ENCODE measurements around the gene AFP.

AFP gene

GRCh38 chr4:73429826-73430587 is 6.0 kb upstream of the AFP start:
- H3K9ac ChIP-seq (ENCODE audit: low read depth, low read length) = no peak overlapping the region
- H3K4me3 ChIP-seq (ENCODE audit: low read length) = no peak overlapping the region
- no peaks in the 10 kb centered on the region for H3K4me1 ChIP-seq (ENCODE audit: control insufficient read depth, insufficient read depth, low read length)
- no peaks in the 10 kb centered on the region for H3K36me3 ChIP-seq (ENCODE audit: insufficient read depth, low read length)
- H3K9me3 ChIP-seq (replicated peaks; ENCODE audit: low read length) = no peaks in the 10 kb centered on the region
- H3K4me2 ChIP-seq (ENCODE audit: low read length) = no peak overlapping the region
- peaks cover 6% of the 10 kb centered on the region for H3K27me3 ChIP-seq (ENCODE audit: control insufficient read depth, insufficient read depth, low read length)

- Histone ChIP-seq H3K9me3 (replicated peaks; ENCODE audit: low read length) (no peaks in the 10 kb centered on the region), H3K36me3 (ENCODE audit: insufficient read depth, low read length) (no peaks in the 10 kb centered on the region), H3K4me2 (ENCODE audit: low read length) (no peak overlapping the region), H3K9ac (ENCODE audit: low read depth, low read length) (no peak overlapping the region), H3K4me3 (ENCODE audit: low read length) (no peak overlapping the region), H3K27me3 (ENCODE audit: control insufficient read depth, insufficient read depth, low read length) (peaks cover 3% of the 10 kb centered on the region), H3K4me1 (ENCODE audit: control insufficient read depth, insufficient read depth, low read length) (no peaks in the 10 kb centered on the region)
Observed at GRCh38 chr4:73431813-73432168, 4.2 kb upstream of the AFP start.

GRCh38 chr4:73432169-73433000 is 3.6 kb upstream of the AFP start:
- no peak overlapping the region for H3K9ac ChIP-seq (ENCODE audit: low read depth, low read length)
- no peaks in the 10 kb centered on the region for H3K4me1 ChIP-seq (ENCODE audit: control insufficient read depth, insufficient read depth, low read length)
- H3K9me3 ChIP-seq (replicated peaks; ENCODE audit: low read length) = no peaks in the 10 kb centered on the region
- H3K27me3 ChIP-seq (ENCODE audit: control insufficient read depth, insufficient read depth, low read length) = peaks cover 3% of the 10 kb centered on the region
- no peak overlapping the region for H3K4me3 ChIP-seq (ENCODE audit: low read length)
- no peaks in the 10 kb centered on the region for H3K36me3 ChIP-seq (ENCODE audit: insufficient read depth, low read length)
- no peak overlapping the region for H3K4me2 ChIP-seq (ENCODE audit: low read length)

GRCh38 chr4:73433140-73433539 is 2.9 kb upstream of the AFP start:
- Histone ChIP-seq H3K9me3 (replicated peaks; ENCODE audit: low read length) (no peaks in the 10 kb centered on the region), H3K27me3 (ENCODE audit: control insufficient read depth, insufficient read depth, low read length) (peaks cover 3% of the 10 kb centered on the region), H3K4me1 (ENCODE audit: control insufficient read depth, insufficient read depth, low read length) (no peaks in the 10 kb centered on the region), H3K9ac (ENCODE audit: low read depth, low read length) (no peak overlapping the region), H3K4me2 (ENCODE audit: low read length) (no peak overlapping the region), H3K36me3 (ENCODE audit: insufficient read depth, low read length) (no peaks in the 10 kb centered on the region), H3K4me3 (ENCODE audit: low read length) (no peak overlapping the region)

- Histone ChIP-seq H3K4me1 (ENCODE audit: control insufficient read depth, insufficient read depth, low read length) (no peaks in the 10 kb centered on the region), H3K9me3 (replicated peaks; ENCODE audit: low read length) (no peaks in the 10 kb centered on the region), H3K4me3 (ENCODE audit: low read length) (no peak overlapping the region), H3K36me3 (ENCODE audit: insufficient read depth, low read length) (no peaks in the 10 kb centered on the region), H3K4me2 (ENCODE audit: low read length) (no peak overlapping the region), H3K27me3 (ENCODE audit: control insufficient read depth, insufficient read depth, low read length) (peaks cover 3% of the 10 kb centered on the region), H3K9ac (ENCODE audit: low read depth, low read length) (no peak overlapping the region)
Observed at GRCh38 chr4:73434311-73434710, 1.7 kb upstream of the AFP start.

GRCh38 chr4:73436674-73437557 is 895 bp downstream of the AFP start:
- Histone ChIP-seq H3K4me2 (ENCODE audit: low read length) (no peak overlapping the region), H3K9ac (ENCODE audit: low read depth, low read length) (no peak overlapping the region), H3K36me3 (ENCODE audit: insufficient read depth, low read length) (no peaks in the 10 kb centered on the region), H3K4me3 (ENCODE audit: low read length) (no peak overlapping the region), H3K9me3 (replicated peaks; ENCODE audit: low read length) (no peaks in the 10 kb centered on the region), H3K4me1 (ENCODE audit: control insufficient read depth, insufficient read depth, low read length) (no peaks in the 10 kb centered on the region), H3K27me3 (ENCODE audit: control insufficient read depth, insufficient read depth, low read length) (no peaks in the 10 kb centered on the region)

GRCh38 chr4:73437558-73437956 is 1.5 kb downstream of the AFP start:
- Histone ChIP-seq H3K9me3 (replicated peaks; ENCODE audit: low read length) (no peaks in the 10 kb centered on the region), H3K27me3 (ENCODE audit: control insufficient read depth, insufficient read depth, low read length) (no peaks in the 10 kb centered on the region), H3K4me3 (ENCODE audit: low read length) (no peak overlapping the region), H3K4me1 (ENCODE audit: control insufficient read depth, insufficient read depth, low read length) (no peaks in the 10 kb centered on the region), H3K4me2 (ENCODE audit: low read length) (no peak overlapping the region), H3K36me3 (ENCODE audit: insufficient read depth, low read length) (no peaks in the 10 kb centered on the region), H3K9ac (ENCODE audit: low read depth, low read length) (no peak overlapping the region)

GRCh38 chr4:73438048-73438447 is 2.0 kb downstream of the AFP start:
- Histone ChIP-seq H3K4me2 (ENCODE audit: low read length) (no peak overlapping the region), H3K9me3 (replicated peaks; ENCODE audit: low read length) (no peaks in the 10 kb centered on the region), H3K9ac (ENCODE audit: low read depth, low read length) (no peak overlapping the region), H3K4me3 (ENCODE audit: low read length) (no peak overlapping the region), H3K36me3 (ENCODE audit: insufficient read depth, low read length) (no peaks in the 10 kb centered on the region), H3K4me1 (ENCODE audit: control insufficient read depth, insufficient read depth, low read length) (no peaks in the 10 kb centered on the region), H3K27me3 (ENCODE audit: control insufficient read depth, insufficient read depth, low read length) (no peaks in the 10 kb centered on the region)

- no peaks in the 10 kb centered on the region for H3K4me1 ChIP-seq (ENCODE audit: control insufficient read depth, insufficient read depth, low read length)
Observed at GRCh38 chr4:73438582-73439215, 2.7 kb downstream of the AFP start.

GRCh38 chr4:73439445-73439844 is 3.4 kb downstream of the AFP start:
- Histone ChIP-seq H3K4me2 (ENCODE audit: low read length) (no peak overlapping the region), H3K4me3 (ENCODE audit: low read length) (no peak overlapping the region), H3K9me3 (replicated peaks; ENCODE audit: low read length) (no peaks in the 10 kb centered on the region), H3K36me3 (ENCODE audit: insufficient read depth, low read length) (no peaks in the 10 kb centered on the region), H3K9ac (ENCODE audit: low read depth, low read length) (no peak overlapping the region), H3K27me3 (ENCODE audit: control insufficient read depth, insufficient read depth, low read length) (no peaks in the 10 kb centered on the region), H3K4me1 (ENCODE audit: control insufficient read depth, insufficient read depth, low read length) (no peaks in the 10 kb centered on the region)

More at GRCh38 chr4:73438582-73439215, 2.7 kb downstream of the AFP start:
- Histone ChIP-seq H3K4me3 (ENCODE audit: low read length) (no peak overlapping the region), H3K9me3 (replicated peaks; ENCODE audit: low read length) (no peaks in the 10 kb centered on the region), H3K36me3 (ENCODE audit: insufficient read depth, low read length) (no peaks in the 10 kb centered on the region), H3K27me3 (ENCODE audit: control insufficient read depth, insufficient read depth, low read length) (no peaks in the 10 kb centered on the region), H3K9ac (ENCODE audit: low read depth, low read length) (no peak overlapping the region), H3K4me2 (ENCODE audit: low read length) (no peak overlapping the region)

- Histone ChIP-seq H3K9ac (ENCODE audit: low read depth, low read length) (no peak overlapping the region), H3K27me3 (ENCODE audit: control insufficient read depth, insufficient read depth, low read length) (no peaks in the 10 kb centered on the region), H3K36me3 (ENCODE audit: insufficient read depth, low read length) (no peaks in the 10 kb centered on the region), H3K4me1 (ENCODE audit: control insufficient read depth, insufficient read depth, low read length) (no peaks in the 10 kb centered on the region), H3K9me3 (replicated peaks; ENCODE audit: low read length) (no peaks in the 10 kb centered on the region), H3K4me3 (ENCODE audit: low read length) (no peak overlapping the region), H3K4me2 (ENCODE audit: low read length) (no peak overlapping the region)
Observed at GRCh38 chr4:73439991-73440390, 4.0 kb downstream of the AFP start.
